SU-DHL-6 (cell line): Measurements from ENCODE around the gene ELN.

Experiments
- H2AFZ ChIP-seq: fragments of 200-600 bp; sonication (generic); 2 replicates; pipeline ENCODE4 v1.6.1; 2014; ENCODE audit warnings: low read depth, mild to moderate bottlenecking, moderate library complexity, mixed read lengths, antibody characterized with exemption, low read length; ENCODE audit not compliant: severe bottlenecking
- H3F3A ChIP-seq: fragments of 200-600 bp; shearing (Covaris generic); 2 replicates; pipeline ENCODE4 v1.6.0; 2016; ENCODE audit warnings: antibody characterized with exemption, mild to moderate bottlenecking; ENCODE audit not compliant: insufficient read depth
- H3K27ac ChIP-seq: fragments of 200-600 bp; sonication (generic); 2 replicates; pipeline ENCODE4 v1.5.1; 2016; ENCODE audit warnings: low read depth, mild to moderate bottlenecking, low read length, moderate library complexity, mixed read lengths
- H3K27me3 ChIP-seq: fragments of 200-600 bp; sonication (generic), shearing (Covaris generic); 2 replicates; pipeline ENCODE4 v1.6.0; 2014; ENCODE audit warnings: mild to moderate bottlenecking, low read length
- H3K36me3 ChIP-seq: fragments of 200-600 bp; sonication (generic); 2 replicates; pipeline ENCODE4 v1.6.1; 2014; ENCODE audit warnings: mild to moderate bottlenecking, low read length, mixed read lengths
- H3K4me2 ChIP-seq: fragments of 300-600, 200-600 bp; shearing (Covaris generic), sonication (generic); 2 replicates; pipeline ENCODE4 v1.6.0; 2014; ENCODE audit warnings: low read length, low read depth, mild to moderate bottlenecking; ENCODE audit not compliant: poor library complexity, severe bottlenecking
- H3K4me3 ChIP-seq: fragments of 200-600 bp; sonication (generic); 2 replicates; pipeline ENCODE4 v1.5.1; 2014; ENCODE audit warnings: antibody characterized with exemption, low read length, mild to moderate bottlenecking, mixed read lengths; ENCODE audit not compliant: insufficient read depth, poor library complexity, severe bottlenecking
- H3K79me2 ChIP-seq: fragments of 200-600 bp; sonication (generic); 2 replicates; pipeline ENCODE4 v1.6.1; 2014; ENCODE audit warnings: mild to moderate bottlenecking, low read length, moderate library complexity; ENCODE audit not compliant: insufficient read depth
- H3K9ac ChIP-seq: fragments of 200-600 bp; sonication (generic); 2 replicates; pipeline ENCODE4 v1.7.0; 2014; ENCODE audit warnings: mild to moderate bottlenecking, low read length
- H3K9me2 ChIP-seq: fragments of 200-600 bp; sonication (generic); replicated peaks from 2 replicates; pipeline ENCODE4 v1.6.1; 2014; ENCODE audit warnings: low read length; ENCODE audit not compliant: insufficient read depth
- H3K9me3 ChIP-seq: fragments of 200-600 bp; sonication (generic); 2 replicates; pipeline ENCODE4 v1.6.1; 2014; ENCODE audit warnings: low read length, mixed read lengths; ENCODE audit not compliant: insufficient read depth
- H4K20me1 ChIP-seq: fragments of 200-600 bp; sonication (generic); 2 replicates; pipeline ENCODE4 v1.6.1; 2014; ENCODE audit warnings: low read depth, mild to moderate bottlenecking, antibody characterized with exemption, low read length, moderate library complexity, mixed read lengths
- EZH2phosphoT487 ChIP-seq: fragments of 200-600 bp; sonication (generic), shearing (Covaris generic); conservative IDR thresholded peaks from 2 replicates; pipeline ENCODE4 v1.6.1; 2018; ENCODE audit warnings: mild to moderate bottlenecking, antibody characterized with exemption, low read length, moderate library complexity, mixed read lengths
- TF ChIP-seq, protein P1 (sequence below): fragments of 200-600 bp; sonication (generic); IDR thresholded peaks from one replicate; pipeline ENCODE4 v1.5.1; 2017; ENCODE audit warnings: antibody characterized with exemption, mild to moderate bottlenecking, low read length, moderate library complexity; ENCODE audit not compliant: insufficient read depth, poor library complexity, severe bottlenecking

ELN gene

DNA sequence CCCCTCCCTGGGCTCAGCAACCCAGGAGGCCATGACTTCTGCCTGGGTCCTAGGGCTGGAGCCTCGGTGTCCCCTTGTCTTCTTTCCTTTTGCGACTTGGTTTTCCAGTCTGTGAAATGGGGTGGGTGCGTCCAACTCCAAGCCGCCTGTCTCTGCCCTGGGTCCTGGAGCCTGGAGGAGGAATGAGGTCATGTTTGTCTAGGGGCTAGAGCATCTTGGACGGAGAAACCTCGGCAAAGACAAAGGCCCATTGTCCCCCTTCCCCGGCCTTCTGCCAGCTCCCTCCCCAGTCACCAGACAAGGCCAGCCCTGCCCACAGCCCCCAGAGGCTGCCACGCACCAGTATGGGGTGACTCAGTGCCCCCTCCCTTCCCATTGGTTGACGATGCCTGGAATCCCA, 39.8 kb upstream of the ELN start:
- Histone ChIP-seq H3K9ac (no peak overlapping the region), H2AFZ (no peak overlapping the region), H3K79me2 (no peaks in the 10 kb centered on the region), H3K36me3 (no peaks in the 10 kb centered on the region), H3K9me2 (no peaks in the 10 kb centered on the region), H4K20me1 (no peaks in the 10 kb centered on the region), H3K4me3 (no peak overlapping the region), H3K27me3 (no peaks in the 10 kb centered on the region), H3K9me3 (no peaks in the 10 kb centered on the region), H3K27ac (no peak overlapping the region), H3K4me2 (no peak overlapping the region), H3F3A (no peaks in the 10 kb centered on the region)
- TF ChIP-seq, protein P1, sequence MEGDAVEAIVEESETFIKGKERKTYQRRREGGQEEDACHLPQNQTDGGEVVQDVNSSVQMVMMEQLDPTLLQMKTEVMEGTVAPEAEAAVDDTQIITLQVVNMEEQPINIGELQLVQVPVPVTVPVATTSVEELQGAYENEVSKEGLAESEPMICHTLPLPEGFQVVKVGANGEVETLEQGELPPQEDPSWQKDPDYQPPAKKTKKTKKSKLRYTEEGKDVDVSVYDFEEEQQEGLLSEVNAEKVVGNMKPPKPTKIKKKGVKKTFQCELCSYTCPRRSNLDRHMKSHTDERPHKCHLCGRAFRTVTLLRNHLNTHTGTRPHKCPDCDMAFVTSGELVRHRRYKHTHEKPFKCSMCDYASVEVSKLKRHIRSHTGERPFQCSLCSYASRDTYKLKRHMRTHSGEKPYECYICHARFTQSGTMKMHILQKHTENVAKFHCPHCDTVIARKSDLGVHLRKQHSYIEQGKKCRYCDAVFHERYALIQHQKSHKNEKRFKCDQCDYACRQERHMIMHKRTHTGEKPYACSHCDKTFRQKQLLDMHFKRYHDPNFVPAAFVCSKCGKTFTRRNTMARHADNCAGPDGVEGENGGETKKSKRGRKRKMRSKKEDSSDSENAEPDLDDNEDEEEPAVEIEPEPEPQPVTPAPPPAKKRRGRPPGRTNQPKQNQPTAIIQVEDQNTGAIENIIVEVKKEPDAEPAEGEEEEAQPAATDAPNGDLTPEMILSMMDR: no peak
- TF ChIP-seq EZH2phosphoT487: no peak

DNA sequence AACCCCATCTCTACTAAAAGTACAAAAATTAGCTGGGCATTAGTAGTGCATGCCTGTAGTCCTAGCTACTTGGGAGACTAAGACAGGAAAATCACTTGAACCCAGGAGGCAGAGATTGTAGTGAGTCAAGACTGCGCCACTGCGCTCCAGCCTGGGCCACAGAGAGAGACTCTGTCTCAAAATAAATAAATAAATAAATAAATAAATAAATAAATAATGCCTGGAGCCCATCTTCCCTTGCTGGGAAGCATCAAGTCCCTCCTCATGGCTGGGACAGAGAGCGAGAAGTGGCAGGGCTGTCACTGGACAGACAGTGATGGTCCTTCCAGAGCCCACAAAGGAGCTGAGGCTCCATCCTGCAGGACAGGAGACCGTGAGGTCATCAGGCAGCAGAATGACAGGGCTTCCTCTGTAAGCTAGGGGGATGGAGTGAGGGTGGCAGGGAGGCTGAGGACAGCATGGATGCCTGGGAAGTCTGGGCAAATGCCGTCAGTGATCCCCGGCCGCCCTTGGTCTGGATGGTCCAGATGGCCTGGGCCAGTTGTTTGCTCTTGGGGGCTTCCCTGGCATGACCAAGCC, 36.4 kb upstream of the ELN start:
- H3K27me3 ChIP-seq: no peaks in the 10 kb centered on the region
- H3K79me2 ChIP-seq: no peaks in the 10 kb centered on the region
- H3K4me2 ChIP-seq: no peak overlapping the region
- no peak overlapping the region for H2AFZ ChIP-seq
- no peak overlapping the region for H3K9ac ChIP-seq
- no peak overlapping the region for H3K4me3 ChIP-seq
- H3K27ac ChIP-seq: no peak overlapping the region
- H4K20me1 ChIP-seq: no peaks in the 10 kb centered on the region
- no peaks in the 10 kb centered on the region for H3F3A ChIP-seq
- H3K36me3 ChIP-seq: no peaks in the 10 kb centered on the region
- H3K9me3 ChIP-seq: no peaks in the 10 kb centered on the region
- TF ChIP-seq, protein P1: no peak
- TF ChIP-seq EZH2phosphoT487: no peak
- no peaks in the 10 kb centered on the region for H3K9me2 ChIP-seq

DNA sequence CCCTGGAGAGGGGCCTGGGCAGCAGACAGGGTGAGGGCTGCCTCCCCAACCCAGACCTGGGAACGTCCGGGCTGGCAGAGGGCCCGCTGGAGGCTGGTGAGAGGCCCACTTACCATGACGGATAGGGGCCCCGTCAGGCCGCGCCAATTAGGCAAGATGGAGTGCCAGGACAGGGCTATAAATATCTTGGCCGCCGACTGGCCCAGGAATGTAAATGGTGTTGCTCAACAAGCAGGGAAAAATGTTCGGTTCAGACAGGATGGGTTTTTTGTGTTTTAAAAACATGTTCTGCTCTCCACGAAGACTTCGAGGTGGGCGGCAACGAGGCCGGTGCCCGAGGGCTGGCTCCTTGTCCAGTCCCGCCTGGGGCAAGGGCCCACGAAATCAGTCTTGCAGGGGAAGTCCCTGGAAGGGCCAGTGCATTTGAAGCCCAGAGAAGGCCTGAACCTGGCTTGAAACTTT, 35.8 kb upstream of the ELN start:
- H3K9me3 ChIP-seq: no peaks in the 10 kb centered on the region
- no peak overlapping the region for H3K9ac ChIP-seq
- no peak overlapping the region for H2AFZ ChIP-seq
- no peaks in the 10 kb centered on the region for H3K79me2 ChIP-seq
- H3K27me3 ChIP-seq: no peaks in the 10 kb centered on the region
- H4K20me1 ChIP-seq: no peaks in the 10 kb centered on the region
- no peak overlapping the region for H3K27ac ChIP-seq
- no peaks in the 10 kb centered on the region for H3K9me2 ChIP-seq
- TF ChIP-seq, protein P1: no peak
- TF ChIP-seq EZH2phosphoT487: no peak
- no peak overlapping the region for H3K4me2 ChIP-seq
- H3K36me3 ChIP-seq: no peaks in the 10 kb centered on the region
- H3K4me3 ChIP-seq: no peak overlapping the region
- no peaks in the 10 kb centered on the region for H3F3A ChIP-seq
